ENCODE data around the gene CELF1. TPM values are rescaled to one million over a fixed set of nuclear protein-coding genes. Genes with fewer than 3 reads are reported as not detected.

Gene CELF1
- total and polyA plus RNA-seq, 7 experiments from 2014 or later = 41.1 to 148 (median 117) TPM

DNA sequence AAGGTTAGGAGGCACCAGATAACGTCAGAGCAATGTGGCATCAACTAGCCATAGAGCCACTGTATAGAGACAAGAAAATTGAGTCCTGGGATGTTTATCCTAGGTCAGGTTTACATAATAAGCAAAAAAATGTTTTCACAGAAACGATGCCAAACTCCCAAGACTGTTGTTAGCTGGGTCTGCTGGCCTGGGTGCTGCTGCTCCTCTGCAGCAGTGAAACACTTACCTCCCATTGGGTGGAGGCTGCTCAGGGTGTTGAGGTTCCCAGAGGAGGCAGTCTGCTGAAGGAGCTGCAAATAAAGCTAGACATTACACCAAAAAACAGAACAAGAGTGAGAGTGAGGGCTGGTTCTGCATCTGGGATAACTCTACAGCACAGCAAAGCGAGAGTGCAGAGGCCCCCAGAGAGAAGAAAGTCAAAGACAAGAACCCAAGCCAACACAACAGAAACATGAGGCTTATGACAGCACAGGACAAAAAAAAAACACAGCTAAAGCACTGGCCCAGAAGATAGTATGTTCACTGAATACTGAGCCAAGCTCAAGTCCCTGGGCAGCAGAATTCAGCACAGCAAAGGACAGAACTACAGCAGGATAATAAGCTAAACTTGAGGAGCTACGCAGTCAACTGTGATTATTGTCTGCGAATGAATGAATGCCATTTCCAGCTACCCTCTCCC lies 74.1 kb downstream of the CELF1 start:
- Mint-ChIP-seq H3K4me3 (no peak overlapping the region), H3K36me3 (peaks cover 19 to 49% (median 32%) of the 10 kb centered on the region in 5 donors), H3K27ac (peak overlapping the region in 4 of 9 donors; percentile 9 to 49 (median 26)), H3K9me3 (no peaks in the 10 kb centered on the region), H3K27me3 (no peaks in the 10 kb centered on the region), H3K4me1 (peaks cover 0 to 11% (median 0%) of the 10 kb centered on the region in 7 donors)
- Histone ChIP-seq H3K4me1 (ENCODE audit: control insufficient read depth in 2 of 2, insufficient read depth in 2 of 2, low read length in 2 of 2) (no peaks in the 10 kb centered on the region), H3K27me3 (ENCODE audit: control insufficient read depth in 2 of 2, insufficient read depth in 2 of 2, low read length in 2 of 2) (no peaks in the 10 kb centered on the region), H3K9me3 (ENCODE audit: control insufficient read depth in 2 of 3, low read length in 3 of 3) (no peaks in the 10 kb centered on the region), H3K27ac (ENCODE audit: low read depth, low read length) (no peak overlapping the region), H3K4me3 (ENCODE audit: low read length) (no peak overlapping the region), H3K36me3 (ENCODE audit: control insufficient read depth in 2 of 3, insufficient read depth in 3 of 3, low read length in 3 of 3) (peaks cover 35 to 96% (median 64%) of the 10 kb centered on the region in 3 experiments)
- intact Hi-C loops (cut with micrococcal nuclease) = no loop called here
- ATAC-seq = no peak
- ChIA-PET CTCF (interaction anchor here (0.6 kb wide), 1 partner anchor 249 kb away, joined by 3 read pairs; no protein-coding TSS in a partner anchor), POLR2A (interaction anchor here (0.6 kb wide), 1 partner anchor 1165 kb away, joined by 4 read pairs; no protein-coding TSS in a partner anchor)
- DNase-seq = no peak

GRCh38 chr11:47477753-47478152 lies 75.2 kb downstream of the CELF1 start:
- H3K9me3 ChIP-seq (ENCODE audit: control insufficient read depth in 2 of 3, low read length in 3 of 3) = no peaks in the 10 kb centered on the region
- no peaks in the 10 kb centered on the region for H3K27me3 Mint-ChIP-seq
- no peaks in the 10 kb centered on the region for H3K9me3 Mint-ChIP-seq
- H3K4me1 Mint-ChIP-seq = peaks cover 0 to 11% (median 0%) of the 10 kb centered on the region in 7 donors
- DNase-seq = no peak
- CTCF ChIA-PET = no interaction called here
- no peak overlapping the region for H3K27ac ChIP-seq (ENCODE audit: low read depth, low read length)
- H3K4me3 ChIP-seq (ENCODE audit: low read length) = no peak overlapping the region
- ATAC-seq = no peak
- peak overlapping the region in 6 of 9 donors; percentile 51 to 71 (median 58) for H3K27ac Mint-ChIP-seq
- peaks cover 19 to 48% (median 36%) of the 10 kb centered on the region in 5 donors for H3K36me3 Mint-ChIP-seq
- peaks cover 30 to 96% (median 63%) of the 10 kb centered on the region in 3 experiments for H3K36me3 ChIP-seq (ENCODE audit: control insufficient read depth in 2 of 3, insufficient read depth in 3 of 3, low read length in 3 of 3)
- no peaks in the 10 kb centered on the region for H3K4me1 ChIP-seq (ENCODE audit: control insufficient read depth in 2 of 2, insufficient read depth in 2 of 2, low read length in 2 of 2)
- intact Hi-C loops (cut with micrococcal nuclease) = no loop called here
- no peak overlapping the region for H3K4me3 Mint-ChIP-seq
- POLR2A ChIA-PET = no interaction called here
- no peaks in the 10 kb centered on the region for H3K27me3 ChIP-seq (ENCODE audit: control insufficient read depth in 2 of 2, insufficient read depth in 2 of 2, low read length in 2 of 2)

DNA sequence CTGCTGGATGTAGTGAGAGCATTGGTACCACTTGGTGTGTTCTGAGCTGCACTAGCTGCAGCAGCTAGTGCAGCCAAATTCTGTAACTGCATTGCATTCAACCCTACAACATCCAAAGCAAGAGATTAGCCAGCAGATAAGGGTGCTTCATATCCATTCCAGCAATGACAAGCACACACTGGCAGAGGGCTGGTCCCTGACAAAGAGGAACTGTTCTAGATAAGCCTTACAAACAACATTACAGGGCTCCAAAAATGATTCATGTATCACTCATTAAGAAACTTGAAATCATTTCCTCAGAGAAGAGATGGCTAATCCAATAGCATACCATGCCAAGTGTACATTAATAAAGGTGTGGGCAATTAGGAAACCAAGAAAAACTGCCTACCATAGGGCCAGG lies 75.6 kb downstream of the CELF1 start:
- Histone ChIP-seq H3K36me3 (ENCODE audit: control insufficient read depth in 2 of 3, insufficient read depth in 3 of 3, low read length in 3 of 3) (peaks cover 31 to 96% (median 62%) of the 10 kb centered on the region in 3 experiments), H3K9me3 (ENCODE audit: control insufficient read depth in 2 of 3, low read length in 3 of 3) (no peaks in the 10 kb centered on the region), H3K4me1 (ENCODE audit: control insufficient read depth in 2 of 2, insufficient read depth in 2 of 2, low read length in 2 of 2) (no peaks in the 10 kb centered on the region), H3K27ac (ENCODE audit: low read depth, low read length) (peak overlapping the region; percentile 24), H3K27me3 (ENCODE audit: control insufficient read depth in 2 of 2, insufficient read depth in 2 of 2, low read length in 2 of 2) (no peaks in the 10 kb centered on the region), H3K4me3 (ENCODE audit: low read length) (no peak overlapping the region)
- H3K4me3 Mint-ChIP-seq = no peak overlapping the region
- H3K36me3 Mint-ChIP-seq = peaks cover 19 to 47% (median 36%) of the 10 kb centered on the region in 5 donors
- intact Hi-C loops (cut with micrococcal nuclease) = no loop called here
- DNase-seq (no peak), ATAC-seq (no peak)
- H3K9me3 Mint-ChIP-seq = no peaks in the 10 kb centered on the region
- H3K27me3 Mint-ChIP-seq = no peaks in the 10 kb centered on the region
- POLR2A ChIA-PET = no interaction called here
- H3K27ac Mint-ChIP-seq = peak overlapping the region in 5 of 9 donors; percentile 34 to 64 (median 55)
- CTCF ChIA-PET = no interaction called here
- peaks cover 0 to 11% (median 0%) of the 10 kb centered on the region in 7 donors for H3K4me1 Mint-ChIP-seq

DNA sequence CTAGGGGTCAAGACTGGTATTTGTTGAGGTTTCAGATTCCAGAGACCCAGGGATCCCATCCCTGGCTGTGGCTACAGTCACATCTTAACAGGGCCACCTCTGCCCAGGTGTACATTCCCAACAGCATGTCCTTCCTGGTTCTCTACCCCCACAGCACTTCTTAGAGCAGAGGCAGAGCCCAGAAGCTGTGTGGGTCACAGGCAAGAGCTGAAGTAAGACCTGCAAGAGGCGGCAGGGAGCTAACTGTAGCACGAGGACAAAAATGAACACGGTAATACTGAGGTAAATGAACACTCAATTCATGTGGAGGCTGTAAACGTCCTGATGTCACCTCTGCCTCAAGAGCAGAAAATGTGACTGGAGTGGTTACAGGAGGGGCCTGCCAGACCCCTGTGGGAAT lies 82.3 kb downstream of the CELF1 start:
- Mint-ChIP-seq H3K27me3 (no peaks in the 10 kb centered on the region), H3K9me3 (no peaks in the 10 kb centered on the region), H3K4me1 (peaks cover 5 to 12% (median 9%) of the 10 kb centered on the region in 7 donors), H3K36me3 (peaks cover 13 to 48% (median 24%) of the 10 kb centered on the region in 5 donors), H3K27ac (peak overlapping the region in 6 of 9 donors; percentile 41 to 72 (median 50)), H3K4me3 (no peak overlapping the region)
- no peaks in the 10 kb centered on the region for H3K27me3 ChIP-seq (ENCODE audit: control insufficient read depth in 2 of 2, insufficient read depth in 2 of 2, low read length in 2 of 2)
- peaks cover 24 to 91% (median 30%) of the 10 kb centered on the region in 3 experiments for H3K36me3 ChIP-seq (ENCODE audit: control insufficient read depth in 2 of 3, insufficient read depth in 3 of 3, low read length in 3 of 3)
- intact Hi-C loops (cut with micrococcal nuclease) = no loop called here
- H3K27ac ChIP-seq (ENCODE audit: low read depth, low read length) = no peak overlapping the region
- DNase-seq = no peak
- no peaks in the 10 kb centered on the region for H3K9me3 ChIP-seq (ENCODE audit: control insufficient read depth in 2 of 3, low read length in 3 of 3)
- CTCF ChIA-PET = no interaction called here
- no peak for ATAC-seq
- POLR2A ChIA-PET = no interaction called here
- no peak overlapping the region for H3K4me3 ChIP-seq (ENCODE audit: low read length)
- no peaks in the 10 kb centered on the region for H3K4me1 ChIP-seq (ENCODE audit: control insufficient read depth in 2 of 2, insufficient read depth in 2 of 2, low read length in 2 of 2)

DNA sequence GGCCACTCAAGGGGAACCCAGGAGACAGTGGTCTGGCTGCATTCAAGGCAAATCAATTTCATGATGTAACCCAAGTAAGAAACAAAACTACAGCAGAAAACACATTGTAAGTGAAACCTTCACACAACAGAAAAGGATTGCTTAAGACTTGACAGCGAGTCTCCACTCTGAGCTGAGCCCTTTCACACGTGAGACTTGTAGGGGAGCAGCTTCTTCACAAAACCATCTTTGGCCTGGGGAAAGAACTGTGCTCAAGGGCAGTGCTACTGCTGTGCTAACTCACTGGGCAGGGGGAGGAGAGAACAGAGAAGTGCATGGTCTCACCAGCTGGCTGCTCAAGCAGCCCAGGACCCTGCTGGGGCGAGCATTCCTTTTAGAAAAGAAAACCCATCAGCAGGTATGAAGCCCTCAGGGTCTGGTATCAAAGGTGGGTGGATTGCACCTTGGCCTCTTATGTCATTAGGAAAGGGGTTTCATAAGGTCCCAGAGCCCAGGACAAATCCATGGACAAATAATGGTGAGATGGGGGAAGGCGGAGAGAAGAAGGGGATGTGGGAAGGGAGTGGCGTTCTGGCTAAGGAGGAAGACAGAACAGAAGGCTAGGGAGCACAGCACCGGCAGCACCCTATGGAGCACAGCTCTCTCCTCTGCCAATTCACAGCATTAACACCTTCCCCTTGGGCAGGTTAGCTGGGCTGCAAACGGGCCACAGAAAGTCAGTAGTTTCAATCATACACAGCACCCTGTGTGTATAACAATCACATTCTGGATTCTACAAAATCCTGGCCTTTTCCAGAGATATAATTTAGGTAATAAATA lies 83.4 kb downstream of the CELF1 start:
- intact Hi-C loops (cut with micrococcal nuclease) = no loop called here
- ATAC-seq (no peak), DNase-seq (no peak)
- CTCF ChIA-PET = no interaction called here
- Histone ChIP-seq H3K27me3 (ENCODE audit: control insufficient read depth in 2 of 2, insufficient read depth in 2 of 2, low read length in 2 of 2) (no peaks in the 10 kb centered on the region), H3K4me1 (ENCODE audit: control insufficient read depth in 2 of 2, insufficient read depth in 2 of 2, low read length in 2 of 2) (no peaks in the 10 kb centered on the region), H3K9me3 (ENCODE audit: control insufficient read depth in 2 of 3, low read length in 3 of 3) (no peaks in the 10 kb centered on the region), H3K36me3 (ENCODE audit: control insufficient read depth in 2 of 3, insufficient read depth in 3 of 3, low read length in 3 of 3) (peaks cover 16 to 90% (median 20%) of the 10 kb centered on the region in 3 experiments), H3K4me3 (ENCODE audit: low read length) (no peak overlapping the region), H3K27ac (ENCODE audit: low read depth, low read length) (no peak overlapping the region)
- peak overlapping the region; percentile 26 to 73 (median 56) for H3K27ac Mint-ChIP-seq
- no peaks in the 10 kb centered on the region for H3K9me3 Mint-ChIP-seq
- POLR2A ChIA-PET = no interaction called here
- peaks cover 10 to 50% (median 23%) of the 10 kb centered on the region in 5 donors for H3K36me3 Mint-ChIP-seq
- no peak overlapping the region for H3K4me3 Mint-ChIP-seq
- peaks cover 0 to 12% (median 9%) of the 10 kb centered on the region in 7 donors for H3K4me1 Mint-ChIP-seq
- no peaks in the 10 kb centered on the region for H3K27me3 Mint-ChIP-seq

DNA sequence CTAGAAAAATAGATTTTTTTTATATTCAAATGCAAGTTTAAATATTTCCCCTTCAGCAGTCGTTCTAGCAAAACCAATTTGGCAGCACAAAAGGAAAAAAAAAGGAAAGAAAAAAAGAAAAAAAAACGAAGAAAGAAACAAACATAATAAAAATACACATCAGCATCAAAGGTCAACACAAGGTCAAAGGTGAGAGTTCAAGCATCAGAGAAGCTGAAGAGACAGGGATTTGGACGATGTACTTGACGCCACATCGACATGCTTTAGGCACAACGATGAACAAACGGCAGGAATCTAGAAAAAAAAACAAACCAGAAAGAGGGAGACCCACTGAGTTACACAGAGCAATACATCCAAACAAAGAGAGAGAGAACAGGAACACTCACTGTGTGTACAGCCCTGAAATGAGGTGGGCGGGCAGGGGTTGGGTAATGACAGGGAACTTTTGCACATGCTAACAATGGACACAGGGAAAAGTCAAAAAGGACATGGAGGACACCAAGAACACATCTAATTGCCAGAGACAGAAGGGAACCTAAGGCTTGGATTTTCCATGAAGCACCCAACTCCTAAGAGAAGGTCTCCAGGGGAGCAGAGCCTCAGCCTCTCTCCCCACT lies 84.2 kb downstream of the CELF1 start:
- Histone ChIP-seq H3K9me3 (ENCODE audit: control insufficient read depth in 2 of 3, low read length in 3 of 3) (no peaks in the 10 kb centered on the region), H3K4me1 (ENCODE audit: control insufficient read depth in 2 of 2, insufficient read depth in 2 of 2, low read length in 2 of 2) (no peaks in the 10 kb centered on the region), H3K36me3 (ENCODE audit: control insufficient read depth in 2 of 3, insufficient read depth in 3 of 3, low read length in 3 of 3) (peaks cover 16 to 86% (median 18%) of the 10 kb centered on the region in 3 experiments), H3K4me3 (ENCODE audit: low read length) (no peak overlapping the region), H3K27ac (ENCODE audit: low read depth, low read length) (no peak overlapping the region), H3K27me3 (ENCODE audit: control insufficient read depth in 2 of 2, insufficient read depth in 2 of 2, low read length in 2 of 2) (no peaks in the 10 kb centered on the region)
- H3K27ac Mint-ChIP-seq = peak overlapping the region in 7 of 9 donors; percentile 35 to 94 (median 62)
- intact Hi-C loops (cut with micrococcal nuclease) = no loop called here
- H3K9me3 Mint-ChIP-seq = no peaks in the 10 kb centered on the region
- H3K36me3 Mint-ChIP-seq = peaks cover 5 to 45% (median 19%) of the 10 kb centered on the region in 5 donors
- H3K4me1 Mint-ChIP-seq = peaks cover 0 to 12% (median 9%) of the 10 kb centered on the region in 7 donors
- DNase-seq (no peak), ATAC-seq (no peak)
- H3K27me3 Mint-ChIP-seq = no peaks in the 10 kb centered on the region
- POLR2A ChIA-PET = no interaction called here
- CTCF ChIA-PET = no interaction called here
- no peak overlapping the region for H3K4me3 Mint-ChIP-seq
